Activated CD4-positive, alpha-beta T cell treated with anti-CD3 and anti-CD28 coated beads for 1 hour (primary cell): ENCODE data around the gene SCRN2.

Experiments
- DNase-seq: peaks from one replicate; pipeline ENCODE4 v3.0.0-alpha.2; 2020

SCRN2 gene

DNA sequence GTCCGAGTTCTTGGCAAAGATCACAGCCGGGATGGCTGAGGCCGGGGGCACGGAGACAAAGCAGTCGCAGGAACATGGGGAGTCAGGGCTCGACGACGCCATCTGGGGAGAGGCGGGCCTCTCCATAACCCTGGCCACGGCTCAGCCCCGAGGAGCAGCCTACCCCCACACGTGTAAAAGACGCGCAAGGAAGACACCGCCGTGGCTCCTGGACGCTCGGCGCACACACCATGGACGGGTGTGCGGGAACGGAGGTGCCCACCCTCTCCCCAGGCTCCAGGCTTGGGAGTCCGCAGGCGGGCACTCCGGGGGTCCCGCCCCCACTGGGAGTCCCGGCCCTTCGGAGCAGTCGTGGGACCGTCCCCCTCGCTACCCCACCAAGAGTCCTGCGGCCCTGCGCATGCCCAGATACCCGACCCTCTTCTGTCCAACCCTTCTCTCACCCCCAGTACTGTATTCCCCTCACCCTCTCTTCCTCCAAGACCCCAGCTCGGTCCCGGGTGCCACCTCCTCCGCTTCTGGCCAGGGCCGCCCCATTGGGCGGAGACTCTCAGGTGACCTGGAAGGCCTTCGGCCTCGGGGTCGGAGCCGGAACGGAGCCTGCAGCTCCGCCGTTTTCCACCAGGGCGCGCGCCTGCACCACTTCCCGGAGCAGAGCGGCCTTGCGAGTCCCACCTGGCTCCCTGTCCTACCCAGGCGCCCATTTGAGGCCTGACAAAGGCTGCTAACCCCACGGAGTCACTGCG is at the start of gene SCRN2:
Gene SCRN2 (minus strand): TSS at position 532 of the 746 bp plus-strand sequence. CDS start 430 bp downstream, at position 102.
- DNase-seq, result peak; percentile 76

DNA sequence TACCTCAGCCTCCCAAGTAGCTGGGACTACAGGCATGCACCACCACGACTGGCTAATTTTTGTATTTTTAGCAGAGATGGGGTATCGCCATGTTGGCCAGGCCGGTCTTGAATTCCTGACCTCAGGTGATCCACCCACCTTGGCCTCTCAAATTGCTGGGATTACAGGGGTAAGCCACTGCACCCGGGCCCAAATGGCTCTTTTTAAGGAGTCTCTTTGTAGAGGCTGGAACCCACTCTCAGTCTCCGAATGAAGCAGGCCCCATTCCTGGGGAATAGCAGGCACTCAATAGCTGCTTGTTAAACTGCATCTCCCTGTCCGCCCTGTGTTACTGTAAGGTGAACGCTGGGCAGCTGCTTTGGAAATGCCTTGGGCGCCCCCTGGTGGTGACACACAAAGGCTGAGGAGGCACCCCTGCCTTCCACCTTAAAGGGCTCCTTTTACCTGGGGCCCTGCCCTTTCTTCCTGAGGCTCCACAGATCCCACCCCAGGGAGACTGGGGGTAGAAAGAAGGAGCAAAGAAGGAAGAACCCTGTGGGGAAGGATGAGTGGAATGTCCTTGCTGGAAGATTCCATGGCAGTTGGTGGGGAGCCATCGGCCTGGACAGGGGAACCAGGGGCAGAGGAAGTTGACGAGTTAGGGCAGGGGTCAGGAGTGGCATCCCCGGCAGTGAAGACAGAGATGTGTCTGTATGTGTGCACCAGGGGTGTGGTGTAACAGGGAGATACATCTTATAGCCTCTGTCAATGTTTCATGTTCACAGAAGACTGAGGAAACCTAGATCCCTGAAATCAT is 48.9 kb upstream of the SCRN2 start:
- DNase-seq, result peak; percentile 87

- no peak for DNase-seq
These were observed 47.2 kb upstream of the SCRN2 start for GRCh38 chr17:47888293-47888692.

DNA sequence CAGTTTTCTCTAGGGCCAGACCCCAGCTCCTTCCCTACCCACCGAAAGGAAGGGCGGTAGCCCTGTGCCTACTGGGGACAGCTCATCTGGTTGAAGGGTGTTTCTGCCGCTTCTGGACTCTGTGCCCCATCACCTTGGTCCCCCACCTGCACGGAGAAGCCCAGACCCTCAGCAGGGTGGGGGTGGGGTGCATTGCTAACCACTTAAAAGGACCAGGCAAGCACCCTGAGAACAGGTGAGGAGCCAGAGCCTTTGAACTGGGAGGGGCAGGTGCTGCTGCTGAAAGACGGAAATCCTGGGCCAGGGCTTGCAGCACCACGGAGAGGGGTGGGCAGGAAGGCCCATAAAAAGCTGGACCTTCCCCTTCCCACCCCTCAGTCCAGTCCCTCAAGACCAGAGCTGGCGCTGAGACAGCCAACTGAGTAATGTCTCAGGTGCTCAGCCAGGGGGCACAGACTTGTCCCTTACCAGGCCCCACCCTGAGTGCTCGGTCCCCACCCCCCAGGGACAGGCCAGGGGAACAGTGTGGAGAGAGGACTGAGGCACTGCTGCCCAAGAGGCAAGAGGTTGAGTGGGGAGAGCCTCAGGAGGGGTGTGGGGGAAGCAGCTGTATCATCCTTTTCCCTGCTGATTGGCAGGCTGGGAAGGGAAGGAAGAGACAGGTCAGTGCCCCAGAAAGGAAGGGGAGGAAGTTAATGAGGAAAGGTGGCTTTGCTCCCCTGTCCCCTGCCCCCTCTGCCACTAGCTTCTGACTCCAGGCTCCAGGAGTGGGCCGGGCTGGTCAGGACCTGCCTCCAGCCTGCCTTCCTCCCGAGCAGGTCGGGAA is 44.0 kb upstream of the SCRN2 start:
- DNase-seq, result no peak

GRCh38 chr17:47884427-47884740 is 43.3 kb upstream of the SCRN2 start:
- no peak for DNase-seq

- no peak for DNase-seq
These were observed 42.7 kb upstream of the SCRN2 start for GRCh38 chr17:47883589-47884426.

DNA sequence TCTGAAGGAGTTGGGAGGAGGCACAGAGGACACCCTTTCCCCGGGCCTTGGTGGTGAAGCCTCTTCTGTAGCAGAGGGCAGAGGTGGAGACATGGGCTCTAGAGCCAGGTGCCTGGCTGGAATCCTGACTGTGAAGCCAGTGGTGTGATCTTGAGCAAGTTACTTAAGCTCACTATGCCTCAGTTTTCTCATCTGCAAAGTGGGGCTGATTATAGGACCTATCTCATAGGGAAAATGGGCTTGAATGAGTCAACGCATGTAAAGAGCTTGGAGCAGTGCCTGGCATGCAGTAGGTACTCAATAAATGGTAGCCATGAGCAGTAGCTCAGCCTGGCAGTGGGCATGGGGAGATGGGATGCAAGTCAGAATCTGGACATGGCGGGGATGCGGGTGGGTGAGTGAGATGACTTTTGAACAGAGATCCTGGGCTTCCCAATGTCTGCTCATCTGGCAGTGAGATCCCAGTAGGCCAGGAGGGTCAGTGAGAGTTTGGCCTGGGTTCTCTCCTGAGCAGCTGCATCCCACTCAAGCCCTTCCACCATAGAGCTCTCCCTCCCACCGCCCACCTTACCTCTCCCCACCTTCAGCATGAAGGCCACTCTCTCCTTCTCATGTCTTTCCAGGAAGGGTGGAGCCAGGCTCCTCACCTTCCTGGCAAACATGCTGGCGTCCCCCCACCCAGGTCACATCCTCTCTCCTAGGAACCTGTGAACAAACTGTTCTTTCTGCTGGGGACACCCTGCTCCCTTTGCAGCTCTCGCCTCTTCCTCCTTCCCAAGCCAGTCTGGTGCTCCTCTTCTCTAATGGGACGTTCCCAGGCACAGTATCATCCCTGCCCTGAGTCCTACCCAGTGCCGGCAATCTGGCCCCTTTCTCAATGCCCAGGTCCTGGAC is 41.9 kb upstream of the SCRN2 start:
- DNase-seq, result no peak

GRCh38 chr17:47882247-47882646 is 41.2 kb upstream of the SCRN2 start:
- no peak for DNase-seq

DNA sequence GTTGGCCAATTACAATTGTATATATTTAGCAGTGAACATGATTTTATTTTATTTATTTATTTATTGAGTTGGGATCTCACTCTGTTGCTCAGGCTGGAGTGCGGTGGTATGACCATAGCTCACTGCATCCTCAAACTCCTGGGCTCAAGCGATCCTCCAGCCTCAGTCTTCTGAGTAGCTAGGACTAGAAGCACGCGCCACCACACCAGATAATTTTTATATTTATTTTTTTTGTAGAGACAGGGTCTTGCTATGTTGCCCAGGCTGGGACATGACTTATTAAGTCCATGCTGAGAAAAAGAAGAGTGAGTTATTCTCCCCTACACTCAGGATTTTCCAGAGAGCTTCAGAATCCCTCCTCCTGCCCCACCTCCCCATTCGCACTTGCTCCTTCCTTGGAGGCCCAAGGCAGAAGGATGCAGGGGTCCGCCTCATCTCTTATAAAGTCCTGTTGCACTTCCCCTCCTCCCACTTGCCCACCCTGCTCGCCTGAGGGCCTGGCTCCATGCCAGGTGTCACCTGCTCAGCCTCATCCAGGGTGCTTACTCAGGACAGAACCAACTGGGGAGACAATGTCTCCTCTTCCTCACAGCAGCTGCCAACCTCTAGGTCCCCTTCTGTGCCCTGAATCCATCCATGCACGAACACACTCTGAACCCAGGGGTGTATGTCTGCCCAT is 38.8 kb upstream of the SCRN2 start:
- DNase-seq, result no peak

DNA sequence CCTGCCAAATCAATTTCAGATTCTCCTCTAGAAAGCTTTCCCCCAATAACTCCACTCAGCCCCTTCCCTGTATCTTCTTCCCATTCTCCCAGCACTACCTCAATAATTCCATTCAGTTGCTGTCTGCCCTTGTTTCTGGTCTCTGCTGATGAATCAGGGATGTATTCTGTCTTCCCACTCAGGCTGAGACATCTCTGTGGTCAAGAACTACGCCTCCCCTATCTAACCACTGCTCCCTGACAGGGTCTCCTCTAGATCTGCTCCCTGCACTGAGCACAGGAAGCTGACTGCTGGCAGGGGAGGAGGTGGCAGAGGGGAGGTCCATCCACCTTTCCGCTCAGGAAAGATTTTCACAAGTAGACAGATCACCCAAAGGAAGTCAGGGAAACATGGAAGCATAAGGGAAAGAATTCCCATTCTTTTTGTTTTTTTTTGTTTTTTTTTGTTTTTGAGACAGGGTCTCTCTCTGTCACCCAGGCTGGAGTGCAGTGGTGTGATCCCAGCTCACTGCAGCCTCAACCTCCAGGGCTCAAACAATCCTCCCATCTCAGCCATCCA is 38.0 kb upstream of the SCRN2 start:
- no peak for DNase-seq

- no peak for DNase-seq
These were observed 37.3 kb upstream of the SCRN2 start for GRCh38 chr17:47878203-47879027.

- DNase-seq, result no peak
These were observed 36.4 kb upstream of the SCRN2 start for GRCh38 chr17:47877368-47878034.

- no peak for DNase-seq
These were observed 34.2 kb upstream of the SCRN2 start for GRCh38 chr17:47875011-47875985.

GRCh38 chr17:47873200-47874090 is 32.4 kb upstream of the SCRN2 start:
- DNase-seq, result no peak

GRCh38 chr17:47872651-47873161 is 31.6 kb upstream of the SCRN2 start:
- DNase-seq, result no peak

- no peak for DNase-seq
These were observed 31.1 kb upstream of the SCRN2 start for GRCh38 chr17:47872019-47872650.
